IgD-negative memory B cell (primary cell): ENCODE measurements around the gene SNRNP70. TPM values are rescaled to one million over a fixed set of nuclear protein-coding genes. Genes with fewer than 3 reads are reported as not detected.

Experiments
- polyA plus RNA-seq: library from polyadenylated mRNA; unstranded; fragments of 300-500 nt; fragmentation: Illumina TruSeq; gene quantifications from one replicate; pipeline ENCODE4 v1.2.3, GENCODE V29; 2021

The SNRNP70 gene
- polyA plus RNA-seq, 1 donor from 2014 or later = 67.0 TPM

Other genes starting within 250 kb of the SNRNP70 start
- gene HSD17B14, start 249.0 kb upstream of the SNRNP70 start, polyA plus RNA-seq = 1.2 TPM
- gene PLEKHA4, start 216.8 kb upstream of the SNRNP70 start, polyA plus RNA-seq = 3.2 TPM
- gene PPP1R15A, start 213.0 kb upstream of the SNRNP70 start, polyA plus RNA-seq = 558 TPM
- not detected for gene TULP2, start 186.7 kb upstream of the SNRNP70 start, polyA plus RNA-seq
- gene NUCB1, start 185.1 kb upstream of the SNRNP70 start, polyA plus RNA-seq = 103 TPM
- gene DHDH, start 151.8 kb upstream of the SNRNP70 start, polyA plus RNA-seq = 0.39 TPM
- gene BAX, start 130.6 kb upstream of the SNRNP70 start, polyA plus RNA-seq = 101 TPM
- gene FTL, start 120.1 kb upstream of the SNRNP70 start, polyA plus RNA-seq = 7,236 TPM
- 26.4 TPM for gene GYS1, start 92.1 kb upstream of the SNRNP70 start, polyA plus RNA-seq
- 65.7 TPM for gene RUVBL2, start 91.6 kb upstream of the SNRNP70 start, polyA plus RNA-seq
- gene LHB, start 68.4 kb upstream of the SNRNP70 start, polyA plus RNA-seq = 0.78 TPM
- not detected for gene CGB3, start 61.1 kb upstream of the SNRNP70 start, polyA plus RNA-seq
- not detected for gene CGB2, start 53.6 kb upstream of the SNRNP70 start, polyA plus RNA-seq
- gene CGB1, start 48.6 kb upstream of the SNRNP70 start, polyA plus RNA-seq = not detected
- not detected for gene CGB5, start 41.6 kb upstream of the SNRNP70 start, polyA plus RNA-seq
- not detected for gene CGB8, start 36.3 kb upstream of the SNRNP70 start, polyA plus RNA-seq
- not detected for gene CGB7, start 27.7 kb upstream of the SNRNP70 start, polyA plus RNA-seq
- gene NTF4, start 20.6 kb upstream of the SNRNP70 start, polyA plus RNA-seq = not detected
- gene KCNA7, start 12.8 kb upstream of the SNRNP70 start, polyA plus RNA-seq = not detected
- gene LIN7B, start 28.9 kb downstream of the SNRNP70 start, polyA plus RNA-seq = 8.3 TPM
- 2.6 TPM for gene C19orf73, start 33.7 kb downstream of the SNRNP70 start, polyA plus RNA-seq
- gene PPFIA3, start 34.1 kb downstream of the SNRNP70 start, polyA plus RNA-seq = not detected
- not detected for gene HRC, start 69.9 kb downstream of the SNRNP70 start, polyA plus RNA-seq
- not detected for gene TRPM4, start 72.3 kb downstream of the SNRNP70 start, polyA plus RNA-seq
- 11.6 TPM for gene SLC6A16, start 239.7 kb downstream of the SNRNP70 start, polyA plus RNA-seq
- 754 TPM for gene CD37, start 250.0 kb downstream of the SNRNP70 start, polyA plus RNA-seq